Astrocyte of the spinal cord (primary cell): Measurements from ENCODE around the gene NRP2.
A peak's percentile ranks its signal among the peaks of the same experiment; 100 is the strongest.

Experiments
- DNase-seq: peaks from one replicate; pipeline ENCODE4 v3.0.0; 2011; ENCODE audit warnings: low read depth, low spot score
- H3K4me3 ChIP-seq: 2 replicates; pipeline ENCODE4 v1.5.1; 2011; ENCODE audit warnings: low read depth, mild to moderate bottlenecking, low read length, moderate library complexity
- CTCF ChIP-seq: IDR thresholded peaks from 2 replicates; pipeline ENCODE4 v1.5.1; 2012; ENCODE audit warnings: low read depth, mild to moderate bottlenecking, low read length, inconsistent platforms
- in situ Hi-C: cut with HindIII; loops from 2 replicates; pipeline ENCODE4 v1.10.0; 2017; ENCODE audit warnings: low sequenced_read_pairs

NRP2 gene

GRCh38 chr2:205815673-205816072, 133.4 kb downstream of the NRP2 start:
- no peak for DNase-seq
- no peak overlapping the region for H3K4me3 ChIP-seq
- in situ Hi-C loops, result no loop called here
- TF ChIP-seq CTCF, result no peak

GRCh38 chr2:205816268-205816667, 134.0 kb downstream of the NRP2 start:
- TF ChIP-seq CTCF, result no peak
- DNase-seq, result no peak
- in situ Hi-C loops, result no loop called here
- H3K4me3 ChIP-seq, result no peak overlapping the region

- in situ Hi-C loops, result no loop called here
- no peak for TF ChIP-seq CTCF
- DNase-seq, result peak; percentile 88
- H3K4me3 ChIP-seq, result no peak overlapping the region
Observed at GRCh38 chr2:205822579-205822978, 140.3 kb downstream of the NRP2 start.

- no peak for DNase-seq
- no peak for TF ChIP-seq CTCF
- in situ Hi-C loops, result no loop called here
- no peak overlapping the region for H3K4me3 ChIP-seq
Observed at GRCh38 chr2:205827809-205828365, 145.6 kb downstream of the NRP2 start.

GRCh38 chr2:205833864-205834263, 151.6 kb downstream of the NRP2 start:
- in situ Hi-C loops, result no loop called here
- no peak for TF ChIP-seq CTCF
- no peak overlapping the region for H3K4me3 ChIP-seq
- no peak for DNase-seq

- no peak for DNase-seq
- in situ Hi-C loops, result no loop called here
Observed at GRCh38 chr2:205834796-205835195, 152.5 kb downstream of the NRP2 start.

More at GRCh38 chr2:205834796-205835195, 152.5 kb downstream of the NRP2 start:
- TF ChIP-seq CTCF, result no peak
- no peak overlapping the region for H3K4me3 ChIP-seq
